Measurements from ENCODE around the gene SARDH.

DNA sequence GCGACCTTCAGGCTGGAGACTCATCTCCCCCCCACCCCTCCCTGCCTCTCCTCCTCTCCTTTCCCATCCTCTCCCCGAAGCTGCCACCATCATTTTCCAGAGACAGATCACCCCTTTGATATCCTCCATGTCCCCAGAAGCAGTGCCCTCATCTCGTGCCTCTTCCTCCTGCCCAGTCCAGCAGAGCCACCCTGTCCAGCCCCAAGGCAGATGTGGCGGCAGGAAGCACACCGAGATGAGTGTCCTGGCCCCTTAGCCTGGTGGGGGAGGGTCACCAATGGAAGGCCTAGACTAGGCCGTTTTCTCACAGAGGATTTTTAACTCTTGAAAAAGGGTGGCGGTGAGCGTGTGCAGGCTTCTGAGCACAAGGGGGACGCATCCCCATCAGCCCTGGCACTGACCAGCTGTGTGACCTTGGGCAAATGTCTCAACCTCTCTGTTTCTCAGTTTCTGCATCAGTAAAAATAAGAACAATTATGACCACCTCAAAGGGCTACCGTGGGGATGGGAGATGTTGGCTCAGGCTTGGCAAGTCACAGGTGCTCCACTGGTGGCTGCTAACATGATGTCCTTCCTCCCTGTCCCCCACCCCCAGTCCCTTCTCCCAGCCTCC, 48.9 kb downstream of the SARDH start:
- TF ChIP-seq POLR2A (IDR thresholded peaks at IDR 0.05) (no peak), CTCF (IDR thresholded peaks at IDR 0.05) (no peak)

Measured in breast epithelium (tissue), 3 donors.